Activated CD4-positive, alpha-beta T cell treated with anti-CD3 and anti-CD28 coated beads, Interleukin-2, amount 10 ng/mL, durations not matched to agents 24 days and 14 days (primary cell): Measurements from ENCODE around the gene HSDL2. TPM values are rescaled to one million over a fixed set of nuclear protein-coding genes. Genes with fewer than 3 reads are reported as not detected.

Source experiments
- DNase-seq: peaks from one replicate; pipeline ENCODE4 v3.0.0; 2022
- H3K27ac Mint-ChIP-seq: one replicate; pipeline ENCODE4 v1.8.0; 2022; ENCODE audit warnings: mild to moderate bottlenecking, mixed read lengths
- H3K27me3 Mint-ChIP-seq: one replicate; pipeline ENCODE4 v1.8.0; 2022; ENCODE audit warnings: mixed read lengths
- H3K36me3 Mint-ChIP-seq: one replicate; pipeline ENCODE4 v1.8.0; 2022; ENCODE audit warnings: low read depth, mild to moderate bottlenecking, mixed read lengths
- H3K4me1 Mint-ChIP-seq: one replicate; pipeline ENCODE4 v1.8.0; 2021; ENCODE audit warnings: mixed read lengths
- H3K4me3 Mint-ChIP-seq: one replicate; pipeline ENCODE4 v1.8.0; 2022; ENCODE audit warnings: mild to moderate bottlenecking, moderate library complexity, mixed read lengths
- H3K9me3 Mint-ChIP-seq: one replicate; pipeline ENCODE4 v1.8.0; 2021; ENCODE audit warnings: mixed read lengths
- intact Hi-C: fragments of 100-400 bp; cut with micrococcal nuclease; formaldehyde crosslinking; loops from one replicate; pipeline ENCODE4 v1.15.1; 2023
- total RNA-seq: library from RNA; stranded (reverse); gene quantifications from 2 replicates; pipeline ENCODE4 v1.2.3, GENCODE V29; 2022

HSDL2 gene
- total RNA-seq, 1 donor from 2014 or later: 14.1 TPM

GRCh38 chr9:112422417-112423148 is 42.7 kb downstream of the HSDL2 start:
- H3K4me3 Mint-ChIP-seq: no peak overlapping the region
- no peaks in the 10 kb centered on the region for H3K9me3 Mint-ChIP-seq
- no peak overlapping the region for H3K27ac Mint-ChIP-seq
- DNase-seq: no peak
- peaks cover 11% of the 10 kb centered on the region for H3K36me3 Mint-ChIP-seq
- intact Hi-C loops: no loop called here
- peaks cover 6% of the 10 kb centered on the region for H3K4me1 Mint-ChIP-seq
- H3K27me3 Mint-ChIP-seq: no peaks in the 10 kb centered on the region

GRCh38 chr9:112430006-112430522 is 50.2 kb downstream of the HSDL2 start:
- no peak for DNase-seq
- Mint-ChIP-seq H3K4me3 (no peak overlapping the region), H3K27ac (no peak overlapping the region), H3K27me3 (no peaks in the 10 kb centered on the region), H3K4me1 (no peaks in the 10 kb centered on the region), H3K36me3 (peaks cover 11% of the 10 kb centered on the region), H3K9me3 (no peaks in the 10 kb centered on the region)
- intact Hi-C loops: no loop called here

- Mint-ChIP-seq H3K4me1 (no peaks in the 10 kb centered on the region), H3K36me3 (peaks cover 9% of the 10 kb centered on the region), H3K4me3 (no peak overlapping the region), H3K27ac (no peak overlapping the region), H3K9me3 (no peaks in the 10 kb centered on the region), H3K27me3 (no peaks in the 10 kb centered on the region)
- DNase-seq: no peak
- intact Hi-C loops: no loop called here
These were observed 53.8 kb downstream of the HSDL2 start for GRCh38 chr9:112433499-112434392.

- Mint-ChIP-seq H3K4me3 (no peak overlapping the region), H3K9me3 (no peaks in the 10 kb centered on the region), H3K27ac (no peak overlapping the region), H3K27me3 (no peaks in the 10 kb centered on the region), H3K4me1 (no peaks in the 10 kb centered on the region), H3K36me3 (peaks cover 8% of the 10 kb centered on the region)
- DNase-seq: no peak
- intact Hi-C loops: no loop called here
These were observed 54.6 kb downstream of the HSDL2 start for GRCh38 chr9:112434487-112434886.

- no peak overlapping the region for H3K4me3 Mint-ChIP-seq
- intact Hi-C loops: no loop called here
- no peaks in the 10 kb centered on the region for H3K27me3 Mint-ChIP-seq
- no peak overlapping the region for H3K27ac Mint-ChIP-seq
- H3K4me1 Mint-ChIP-seq: no peaks in the 10 kb centered on the region
- H3K36me3 Mint-ChIP-seq: peaks cover 5% of the 10 kb centered on the region
- no peaks in the 10 kb centered on the region for H3K9me3 Mint-ChIP-seq
- no peak for DNase-seq
These were observed 57.5 kb downstream of the HSDL2 start for GRCh38 chr9:112437406-112437805.

GRCh38 chr9:112439171-112439570 is 59.3 kb downstream of the HSDL2 start:
- intact Hi-C loops: no loop called here
- H3K36me3 Mint-ChIP-seq: peaks cover 4% of the 10 kb centered on the region
- no peak for DNase-seq
- no peaks in the 10 kb centered on the region for H3K27me3 Mint-ChIP-seq
- no peaks in the 10 kb centered on the region for H3K9me3 Mint-ChIP-seq
- no peak overlapping the region for H3K4me3 Mint-ChIP-seq
- no peaks in the 10 kb centered on the region for H3K4me1 Mint-ChIP-seq
- no peak overlapping the region for H3K27ac Mint-ChIP-seq

- H3K27ac Mint-ChIP-seq: no peak overlapping the region
- intact Hi-C loops: loop anchor here (10.0 kb wide), 1 partner anchor 275 kb away; the partner anchor contains the start of gene INIP
- DNase-seq: no peak
- H3K27me3 Mint-ChIP-seq: no peaks in the 10 kb centered on the region
- H3K4me3 Mint-ChIP-seq: no peak overlapping the region
- no peaks in the 10 kb centered on the region for H3K4me1 Mint-ChIP-seq
- no peaks in the 10 kb centered on the region for H3K9me3 Mint-ChIP-seq
- peaks cover 4% of the 10 kb centered on the region for H3K36me3 Mint-ChIP-seq
These were observed 59.9 kb downstream of the HSDL2 start for GRCh38 chr9:112439825-112440224.

- Mint-ChIP-seq H3K9me3 (no peaks in the 10 kb centered on the region), H3K27ac (no peak overlapping the region), H3K4me1 (no peaks in the 10 kb centered on the region), H3K27me3 (no peaks in the 10 kb centered on the region), H3K4me3 (no peak overlapping the region), H3K36me3 (peaks cover 6% of the 10 kb centered on the region)
- intact Hi-C loops: loop anchor here (1.0 to 10.0 kb wide), 2 partner anchors 272 to 350 kb away; partner anchors contain the start of gene INIP
- DNase-seq: peak; percentile 72
These were observed 63.3 kb downstream of the HSDL2 start for GRCh38 chr9:112443200-112443599.

GRCh38 chr9:112443636-112444035 is 63.7 kb downstream of the HSDL2 start:
- DNase-seq: no peak
- Mint-ChIP-seq H3K9me3 (no peaks in the 10 kb centered on the region), H3K27ac (no peak overlapping the region), H3K36me3 (peaks cover 6% of the 10 kb centered on the region), H3K4me3 (no peak overlapping the region), H3K4me1 (no peaks in the 10 kb centered on the region), H3K27me3 (no peaks in the 10 kb centered on the region)
- intact Hi-C loops: loop anchor here (1.0 to 10.0 kb wide), 2 partner anchors 271 to 350 kb away; partner anchors contain the start of gene INIP

- H3K9me3 Mint-ChIP-seq: no peaks in the 10 kb centered on the region
- no peaks in the 10 kb centered on the region for H3K27me3 Mint-ChIP-seq
- peaks cover 6% of the 10 kb centered on the region for H3K36me3 Mint-ChIP-seq
- no peak for DNase-seq
- no peak overlapping the region for H3K4me3 Mint-ChIP-seq
- H3K27ac Mint-ChIP-seq: no peak overlapping the region
- no peaks in the 10 kb centered on the region for H3K4me1 Mint-ChIP-seq
- intact Hi-C loops: loop anchor here (10.0 kb wide), 1 partner anchor 270 kb away; the partner anchor contains the start of gene INIP
These were observed 65.3 kb downstream of the HSDL2 start for GRCh38 chr9:112445196-112445595.

- intact Hi-C loops: loop anchor here (10.0 kb wide), 1 partner anchor 269 kb away; the partner anchor contains the start of gene INIP
These were observed 66.2 kb downstream of the HSDL2 start for GRCh38 chr9:112446080-112446479.

GRCh38 chr9:112446526-112446925 is 66.6 kb downstream of the HSDL2 start:
- Mint-ChIP-seq H3K27me3 (no peaks in the 10 kb centered on the region), H3K27ac (no peak overlapping the region), H3K36me3 (peaks cover 4% of the 10 kb centered on the region), H3K4me1 (no peaks in the 10 kb centered on the region), H3K9me3 (no peaks in the 10 kb centered on the region), H3K4me3 (no peak overlapping the region)
- no peak for DNase-seq
- intact Hi-C loops: loop anchor here (10.0 kb wide), 1 partner anchor 268 kb away; the partner anchor contains the start of gene INIP

More at GRCh38 chr9:112446080-112446479, 66.2 kb downstream of the HSDL2 start:
- Mint-ChIP-seq H3K27me3 (no peaks in the 10 kb centered on the region), H3K4me3 (no peak overlapping the region), H3K4me1 (no peaks in the 10 kb centered on the region), H3K9me3 (no peaks in the 10 kb centered on the region), H3K36me3 (peaks cover 6% of the 10 kb centered on the region), H3K27ac (no peak overlapping the region)
- DNase-seq: no peak

GRCh38 chr9:112447283-112447761 is 67.4 kb downstream of the HSDL2 start:
- Mint-ChIP-seq H3K27ac (no peak overlapping the region), H3K4me3 (no peak overlapping the region), H3K27me3 (no peaks in the 10 kb centered on the region), H3K4me1 (no peaks in the 10 kb centered on the region), H3K9me3 (no peaks in the 10 kb centered on the region), H3K36me3 (peaks cover 4% of the 10 kb centered on the region)
- intact Hi-C loops: loop anchor here (10.0 kb wide), 1 partner anchor 267 kb away; the partner anchor contains the start of gene INIP
- no peak for DNase-seq
